HEK293 (cell line): Measurements from ENCODE around the gene HMGXB3.
A peak's percentile ranks its signal among the peaks of the same experiment; 100 is the strongest.

Source experiments
- CTCF ChIA-PET: fragments of 350-600 bp; formaldehyde crosslinking; extraction: SDS; loops from one replicate; lab custom pipeline; 2021; ENCODE audit warnings: antibody characterized with exemption; lab: Yijun Ruan, JAX
- POLR2A ChIA-PET: fragments of 300-600 bp; formaldehyde crosslinking; extraction: SDS; loops from one replicate; lab custom pipeline; 2020; ENCODE audit warnings: antibody characterized with exemption, inconsistent platforms; lab: Yijun Ruan, JAX
- H3K27ac ChIP-seq: fragments of 200-500 bp; sonication (Bioruptor generic); 2 replicates; pipeline ENCODE4 v1.5.1; 2014; ENCODE audit warnings: low read depth, low read length, control low read depth, inconsistent platforms; ENCODE audit errors: extremely low read depth
- H3K36me3 ChIP-seq, 2 experiments: fragments of 200-500 bp in 1 of 2; sonication (Bioruptor generic) in 1 of 2; 1 replicate in 1 of 2; 2 replicates in 1 of 2; pipeline ENCODE4 v1.5.1; 2014 to 2017; ENCODE audit warnings: inconsistent platforms in 2 of 2, low read length in 2 of 2; ENCODE audit not compliant: control insufficient read depth in 2 of 2, insufficient read depth in 1 of 2
- H3K4me1 ChIP-seq: fragments of 200-500 bp; sonication (Bioruptor generic); 2 replicates; pipeline ENCODE4 v1.5.1; 2014; ENCODE audit warnings: mild to moderate bottlenecking, low read length, inconsistent platforms; ENCODE audit not compliant: control insufficient read depth, insufficient read depth
- H3K4me3 ChIP-seq: 2 replicates; pipeline ENCODE4 v1.5.1; 2011; ENCODE audit warnings: low read depth, mild to moderate bottlenecking, control low read depth, low read length, moderate library complexity
- H3K9me3 ChIP-seq: fragments of 200-500 bp; sonication (Bioruptor generic); 2 replicates; pipeline ENCODE4 v1.5.1; 2014; ENCODE audit warnings: low read depth, low read length, inconsistent platforms; ENCODE audit not compliant: control insufficient read depth, insufficient read depth
- ATF2 ChIP-seq: fragments of 450-650 bp; formaldehyde crosslinking; IDR thresholded peaks from 2 replicates; pipeline ENCODE4 v1.5.1; 2016; ENCODE audit warnings: missing biosample characterization, missing genetic modification characterization, low read depth
- PBX3 ChIP-seq: sonication (generic); formaldehyde crosslinking; IDR thresholded peaks from 2 replicates; pipeline ENCODE4 v1.8.1; 2022; ENCODE audit warnings: mild to moderate bottlenecking, moderate library complexity, missing genetic modification reagents
- SCRT2 ChIP-seq: fragments of 450-650 bp; formaldehyde crosslinking; IDR thresholded peaks from 2 replicates; pipeline ENCODE4 v1.5.1; 2016; ENCODE audit warnings: missing biosample characterization, missing genetic modification characterization
- TRIM28 ChIP-seq: IDR thresholded peaks from 2 replicates; pipeline ENCODE4 v1.6.1; 2011; ENCODE audit warnings: low read length, control low read depth, borderline replicate concordance
- TSHZ1 ChIP-seq: fragments of 450-650 bp; formaldehyde crosslinking; IDR thresholded peaks from 2 replicates; pipeline ENCODE4 v1.5.1; 2016; ENCODE audit warnings: missing biosample characterization, missing genetic modification characterization, borderline replicate concordance
- YY2 ChIP-seq: fragments of 450-650 bp; formaldehyde crosslinking; IDR thresholded peaks from 2 replicates; pipeline ENCODE4 v1.5.1; 2016; ENCODE audit warnings: missing biosample characterization, missing genetic modification characterization
- ZBTB10 ChIP-seq: fragments of 450-650 bp; formaldehyde crosslinking; IDR thresholded peaks from 2 replicates; pipeline ENCODE4 v1.5.1; 2016; ENCODE audit warnings: missing biosample characterization, missing genetic modification characterization
- ZBTB17 ChIP-seq: fragments of 450-650 bp; formaldehyde crosslinking; IDR thresholded peaks from 2 replicates; pipeline ENCODE4 v1.5.1; 2016; ENCODE audit warnings: missing biosample characterization, missing genetic modification characterization
- ZBTB21 ChIP-seq: fragments of 450-650 bp; formaldehyde crosslinking; IDR thresholded peaks from 2 replicates; pipeline ENCODE4 v1.5.1; 2017; ENCODE audit warnings: missing biosample characterization, missing genetic modification characterization
- ZFHX2 ChIP-seq: fragments of 450-650 bp; formaldehyde crosslinking; conservative IDR thresholded peaks from 2 replicates; pipeline ENCODE4 v1.5.1; 2016; ENCODE audit warnings: missing biosample characterization, missing genetic modification characterization
- ZFP37 ChIP-seq: fragments of 450-650 bp; formaldehyde crosslinking; IDR thresholded peaks from 2 replicates; pipeline ENCODE4 v1.5.1; 2016; ENCODE audit warnings: missing biosample characterization, missing genetic modification characterization
- ZNF112 ChIP-seq: fragments of 450-650 bp; formaldehyde crosslinking; IDR thresholded peaks from 2 replicates; pipeline ENCODE4 v1.5.0; 2017; ENCODE audit warnings: missing biosample characterization, missing genetic modification characterization
- ZNF202 ChIP-seq: fragments of 450-650 bp; formaldehyde crosslinking; IDR thresholded peaks from 2 replicates; pipeline ENCODE4 v1.5.1; 2016; ENCODE audit warnings: missing biosample characterization, missing genetic modification characterization, borderline replicate concordance
- ZNF239 ChIP-seq: fragments of 450-650 bp; formaldehyde crosslinking; IDR thresholded peaks from 2 replicates; pipeline ENCODE4 v1.5.1; 2016; ENCODE audit warnings: missing biosample characterization, missing genetic modification characterization
- ZNF280C ChIP-seq: fragments of 450-650 bp; formaldehyde crosslinking; IDR thresholded peaks from 2 replicates; pipeline ENCODE4 v1.5.1; 2016; ENCODE audit warnings: missing biosample characterization, missing genetic modification characterization
- ZNF366 ChIP-seq: fragments of 450-650 bp; formaldehyde crosslinking; conservative IDR thresholded peaks from 2 replicates; pipeline ENCODE4 v1.5.1; 2016; ENCODE audit warnings: missing biosample characterization, missing genetic modification characterization
- ZNF521 ChIP-seq: fragments of 450-650 bp; formaldehyde crosslinking; IDR thresholded peaks from 2 replicates; pipeline ENCODE4 v1.5.1; 2017; ENCODE audit warnings: missing biosample characterization, mild to moderate bottlenecking, missing genetic modification characterization
- ZNF558 ChIP-seq: fragments of 450-650 bp; formaldehyde crosslinking; IDR thresholded peaks from 2 replicates; pipeline ENCODE4 v1.5.1; 2016; ENCODE audit warnings: missing biosample characterization, missing genetic modification characterization
- ZNF677 ChIP-seq: fragments of 450-650 bp; IDR thresholded peaks from 2 replicates; pipeline ENCODE4 v1.5.0; 2018; ENCODE audit warnings: missing biosample characterization, mild to moderate bottlenecking, missing genetic modification characterization, moderate library complexity
- ZNF747 ChIP-seq: fragments of 450-650 bp; formaldehyde crosslinking; IDR thresholded peaks from 2 replicates; pipeline ENCODE4 v1.5.1; 2016; ENCODE audit warnings: missing biosample characterization, missing genetic modification characterization
- ZNF768 ChIP-seq: fragments of 450-650 bp; formaldehyde crosslinking; IDR thresholded peaks from 2 replicates; pipeline ENCODE4 v1.5.1; 2018; ENCODE audit warnings: missing biosample characterization, mild to moderate bottlenecking, missing genetic modification characterization
- ZNF777 ChIP-seq: fragments of 450-650 bp; formaldehyde crosslinking; IDR thresholded peaks from 2 replicates; pipeline ENCODE4 v1.5.1; 2017; ENCODE audit warnings: missing biosample characterization, missing genetic modification characterization, borderline replicate concordance
- ZXDB ChIP-seq: fragments of 450-650 bp; formaldehyde crosslinking; IDR thresholded peaks from 2 replicates; pipeline ENCODE4 v1.5.1; 2016; ENCODE audit warnings: missing biosample characterization, missing genetic modification characterization

Gene HMGXB3

GRCh38 chr5:149999866-150000255, 678 bp upstream of the HMGXB3 start:
- H3K4me3 ChIP-seq, result peak overlapping the region; percentile 93
- H3K36me3 ChIP-seq, result peaks cover 6 to 27% of the 10 kb centered on the region in 2 experiments; a peak in 2 of 3 replicates
- no peaks in the 10 kb centered on the region for H3K9me3 ChIP-seq
- ChIA-PET CTCF (interaction anchor here (0.9 to 2.5 kb wide), 6 partner anchors 9 to 363 kb away, joined by 3 to 20 read pairs (median 6); no protein-coding TSS in a partner anchor), POLR2A (interaction anchor here (0.6 to 1.9 kb wide), 8 partner anchors 21 to 224 kb away, joined by 3 to 14 read pairs (median 4); partner anchors contain the start of gene SLC26A2)
- H3K27ac ChIP-seq, result peak overlapping the region; percentile 85
- H3K4me1 ChIP-seq, result peaks cover 9% of the 10 kb centered on the region
- TF ChIP-seq ZBTB17 (tag by site-specific recombination), result peak; percentile 95; the same call in 1 of the 2 replicates
- 0 out of 2 replicates have a peak, but pooled peaks have one; percentile 37 for TF ChIP-seq ZNF366
- no peak for TF ChIP-seq TRIM28
- 0 out of 2 replicates have a peak, but pooled peaks have one; percentile 14 for TF ChIP-seq ZNF777
- no peak for TF ChIP-seq ZNF521 (tag by site-specific recombination)
- TF ChIP-seq ZNF280C (tag by site-specific recombination), result no peak
- peak; percentile 61; the same call in 1 of the 2 replicates for TF ChIP-seq YY2 (tag by site-specific recombination)
- TF ChIP-seq, all 188 proteins: peak for 4

- POLR2A ChIA-PET, result interaction anchor here (0.6 to 1.9 kb wide), 9 partner anchors 9 to 226 kb away, joined by 3 to 14 read pairs (median 3); partner anchors contain the start of gene SLC26A2
- Histone ChIP-seq H3K27ac (peak overlapping the region; percentile 85), H3K36me3 (peaks cover 10 to 31% of the 10 kb centered on the region in 2 experiments), H3K9me3 (no peaks in the 10 kb centered on the region), H3K4me1 (peaks cover 9% of the 10 kb centered on the region), H3K4me3 (peak overlapping the region; percentile 93)
- CTCF ChIA-PET, result interaction anchor here (0.6 to 2.9 kb wide), 7 partner anchors 11 to 334 kb away, joined by 3 to 20 read pairs (median 5); no protein-coding TSS in a partner anchor
- TF ChIP-seq ZBTB21, result no peak
- no peak for TF ChIP-seq ZNF239 (tag by site-specific recombination)
- TF ChIP-seq ZNF677 (tag by site-specific recombination), result no peak
- TF ChIP-seq ATF2 (tag by site-specific recombination), result no peak
- no peak for TF ChIP-seq ZNF558 (tag by site-specific recombination)
- TF ChIP-seq ZNF768, result peak; percentile 94
- TF ChIP-seq ZBTB10 (tag by site-specific recombination), result no peak
- no peak for TF ChIP-seq SCRT2 (tag by site-specific recombination)
- TF ChIP-seq ZNF112 (tag by site-specific recombination), result no peak
- no peak for TF ChIP-seq ZFHX2 (tag by site-specific recombination)
- TF ChIP-seq TSHZ1 (tag by site-specific recombination), result no peak
- no peak for TF ChIP-seq ZXDB (tag by site-specific recombination)
- TF ChIP-seq ZFP37 (tag by site-specific recombination), result no peak; the same call in 1 of the 2 replicates
- no peak for TF ChIP-seq ZNF202 (tag by site-specific recombination)
- TF ChIP-seq PBX3 (CRISPR knock-in tag), result no peak
- no peak for TF ChIP-seq ZNF747
These were observed 586 bp downstream of the HMGXB3 start for GRCh38 chr5:150000990-150001659.
